Liver (tissue), 3 donors: Measurements from ENCODE around the gene CLIP1.
"Not testable (repeated sequence)": the region's sequence is repeated elsewhere in the genome, so short reads cannot be mapped to it uniquely, and the experiment has no call there.

ENCODE experiments used
- CTCF ChIP-seq: fragments of 150-350 bp; IDR thresholded peaks from 2 replicates; pipeline ENCODE4 v1.5.1; 2017; ENCODE audit warnings: improper control_type of control experiment, low read depth, low read length; ENCODE audit not compliant: missing input control
- EGR1 ChIP-seq, 2 donors: IDR thresholded peaks; 2 replicates each; pipeline ENCODE4 v1.6.1; 2016 to 2018; ENCODE audit warnings: antibody characterized with exemption in 2 of 2, low read depth in 2 of 2
- GABPA ChIP-seq, 2 donors: IDR thresholded peaks in 1 of 2; conservative IDR thresholded peaks in 1 of 2; 2 replicates each; pipeline ENCODE4 v1.6.1; 2016; ENCODE audit warnings: antibody characterized with exemption in 2 of 2, mild to moderate bottlenecking in 1 of 2, moderate library complexity in 1 of 2
- JUND ChIP-seq, 2 donors: IDR thresholded peaks; 2 replicates each; pipeline ENCODE4 v1.6.1; 2016; ENCODE audit warnings: antibody characterized with exemption in 2 of 2
- MAX ChIP-seq: IDR thresholded peaks from 2 replicates; pipeline ENCODE4 v1.6.1; 2016; ENCODE audit warnings: antibody characterized with exemption
- REST ChIP-seq: IDR thresholded peaks from 2 replicates; pipeline ENCODE4 v1.6.1; 2016; ENCODE audit warnings: antibody characterized with exemption, mild to moderate bottlenecking
- RXRA ChIP-seq, 2 donors: IDR thresholded peaks; 2 replicates each; pipeline ENCODE4 v1.6.1; 2017 to 2018; ENCODE audit warnings: antibody characterized with exemption in 2 of 2, mild to moderate bottlenecking in 1 of 2
- TAF1 ChIP-seq: conservative IDR thresholded peaks from 2 replicates; pipeline ENCODE4 v1.6.1; 2016; ENCODE audit warnings: antibody characterized with exemption, mild to moderate bottlenecking
- donor health status: healthy.
- donor health status: healthy.

GRCh38 chr12:122415665-122416064, 6.8 kb downstream of the CLIP1 start:
- not testable (repeated sequence) for TF ChIP-seq RXRA (IDR thresholded peaks at IDR 0.05); MAX; JUND (IDR thresholded peaks at IDR 0.05); CTCF; GABPA (IDR thresholded peaks at IDR 0.05 in 1 of 2, conservative IDR thresholded peaks at IDR 0.05 in 1 of 2); EGR1 (IDR thresholded peaks at IDR 0.05; ENCODE audit: low read depth in 2 of 2); TAF1; REST
